ENCODE measurements around the gene MYH9.
"Not testable (repeated sequence)": the region's sequence is repeated elsewhere in the genome, so short reads cannot be mapped to it uniquely, and the experiment has no call there.

MYH9 gene

GRCh38 chr22:36387959-36388726 lies at the start of gene MYH9:
TSS of gene MYH9 (minus strand) at chr22:36387967. CDS start at chr22:36349236, 38,731 bp downstream.
- DNase-seq (ENCODE audit: low read depth in 2 of 2): peak; percentile 98 to 99

- peak; percentile 43 to 48 for DNase-seq (ENCODE audit: low read depth in 2 of 2)
Observed at GRCh38 chr22:36435516-36436415, 48.0 kb upstream of the MYH9 start.

- DNase-seq (ENCODE audit: low read depth in 2 of 2): no peak
Observed at GRCh38 chr22:36433318-36434231, 45.8 kb upstream of the MYH9 start.

- no peak for DNase-seq (ENCODE audit: low read depth in 2 of 2)
Observed at GRCh38 chr22:36432592-36433317, 45.0 kb upstream of the MYH9 start.

- no peak for DNase-seq (ENCODE audit: low read depth in 2 of 2)
Observed at GRCh38 chr22:36431977-36432376, 44.2 kb upstream of the MYH9 start.

- no peak for DNase-seq (ENCODE audit: low read depth in 2 of 2)
Observed at GRCh38 chr22:36430863-36431262, 43.1 kb upstream of the MYH9 start.

- DNase-seq (ENCODE audit: low read depth in 2 of 2): not testable (repeated sequence)
Observed at GRCh38 chr22:36427952-36428351, 40.2 kb upstream of the MYH9 start.

GRCh38 chr22:36425977-36426523 lies 38.3 kb upstream of the MYH9 start:
- DNase-seq (ENCODE audit: low read depth in 2 of 2): no peak

GRCh38 chr22:36424901-36425579 lies 37.3 kb upstream of the MYH9 start:
- DNase-seq (ENCODE audit: low read depth in 2 of 2): no peak

- not testable (repeated sequence) for DNase-seq (ENCODE audit: low read depth in 2 of 2)
Observed at GRCh38 chr22:36424466-36424865, 36.7 kb upstream of the MYH9 start.

GRCh38 chr22:36423461-36424404 lies 36.0 kb upstream of the MYH9 start:
- no peak for DNase-seq (ENCODE audit: low read depth in 2 of 2)

GRCh38 chr22:36422287-36423014 lies 34.7 kb upstream of the MYH9 start:
- DNase-seq (ENCODE audit: low read depth in 2 of 2): no peak

GRCh38 chr22:36419912-36420882 lies 32.4 kb upstream of the MYH9 start:
- DNase-seq (ENCODE audit: low read depth in 2 of 2): no peak

- no peak for DNase-seq (ENCODE audit: low read depth in 2 of 2)
Observed at GRCh38 chr22:36419177-36419911, 31.6 kb upstream of the MYH9 start.

- DNase-seq (ENCODE audit: low read depth in 2 of 2): no peak
Observed at GRCh38 chr22:36417281-36417686, 29.5 kb upstream of the MYH9 start.

- DNase-seq (ENCODE audit: low read depth in 2 of 2): no peak
Observed at GRCh38 chr22:36415415-36416168, 27.8 kb upstream of the MYH9 start.
